ENCODE measurements around the gene THSD7A. TPM values are rescaled to one million over a fixed set of nuclear protein-coding genes. Genes with fewer than 3 reads are reported as not detected.
"Not testable (repeated sequence)": the region's sequence is repeated elsewhere in the genome, so short reads cannot be mapped to it uniquely, and the experiment has no call there.

The THSD7A gene
- total RNA-seq, 1 donor from 2014 or later, result 38.8 TPM

DNA sequence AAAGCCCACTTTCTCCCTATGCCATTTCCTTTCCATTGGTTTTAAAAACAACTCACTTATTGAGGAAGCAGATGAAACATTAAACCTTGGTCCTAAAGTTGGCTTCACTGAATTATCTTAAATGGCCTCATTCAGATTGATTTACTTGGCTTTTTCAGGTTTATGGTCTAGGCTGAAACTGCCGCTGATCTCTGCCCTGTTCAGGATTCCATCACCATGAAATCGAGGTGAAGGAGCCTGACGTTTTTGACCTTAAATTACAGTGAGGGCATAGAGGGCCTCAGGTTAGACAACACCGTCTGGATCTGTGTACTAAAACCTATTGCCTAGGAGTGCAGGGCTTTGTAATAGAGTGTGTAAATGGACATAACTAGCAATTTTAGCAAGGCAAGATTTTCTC, 383.7 kb downstream of the THSD7A start:
- no peak for DNase-seq

DNA sequence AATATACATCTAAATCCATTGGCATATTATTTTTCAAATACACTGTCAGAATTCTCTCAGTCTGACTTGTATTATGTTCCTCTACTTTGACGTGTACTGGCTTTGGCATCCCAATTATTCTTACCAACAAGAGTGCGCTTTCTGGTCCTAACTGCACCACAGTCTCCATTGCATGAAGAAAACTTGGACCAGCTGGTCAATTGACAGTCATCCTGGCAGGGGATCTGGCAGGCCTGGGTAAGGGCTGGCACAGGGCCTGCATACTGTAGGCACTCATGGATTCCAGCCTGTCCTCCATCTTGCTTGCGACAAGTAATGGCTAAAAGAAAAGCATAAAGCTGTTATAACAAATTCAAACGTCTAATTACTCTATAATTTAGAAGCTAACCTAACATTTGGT, 384.9 kb downstream of the THSD7A start:
- DNase-seq, result no peak

DNA sequence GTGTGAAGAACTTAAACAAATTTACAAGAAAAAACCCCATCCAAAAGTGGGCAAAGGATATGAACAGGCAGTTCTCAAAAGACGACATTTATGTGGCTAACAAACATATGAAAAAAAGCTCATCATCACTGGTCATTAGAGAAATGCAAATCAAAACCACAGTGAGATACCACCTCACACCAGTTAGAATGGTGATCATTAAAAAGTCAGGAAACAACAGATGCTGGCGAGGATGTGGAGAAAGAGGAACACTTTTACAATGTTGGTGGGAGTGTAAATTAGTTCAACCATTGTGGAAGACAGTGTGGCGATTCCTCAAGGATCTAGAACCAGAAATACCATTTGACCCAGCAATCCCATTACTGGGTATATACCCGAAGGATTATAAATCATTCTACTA, 388.1 kb downstream of the THSD7A start:
- not testable (repeated sequence) for DNase-seq

DNA sequence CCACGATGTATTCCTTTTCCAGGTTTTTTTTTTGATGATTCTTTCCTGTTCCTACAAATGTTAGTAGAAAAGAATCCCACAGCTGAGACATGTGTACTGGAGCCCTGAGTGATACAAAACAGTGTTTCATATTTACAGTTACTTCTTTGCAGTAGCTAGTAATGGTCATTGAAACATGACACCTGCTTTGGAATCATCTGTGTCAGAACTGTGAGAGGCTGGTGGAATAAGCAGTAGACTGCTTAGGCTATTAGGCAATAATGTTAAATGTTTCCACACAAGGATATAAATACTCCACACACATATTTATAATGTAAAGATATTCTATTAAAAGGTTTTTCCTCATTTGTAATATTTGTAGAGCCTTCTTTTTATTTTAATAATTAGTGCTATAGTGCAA, 394.0 kb downstream of the THSD7A start:
- no peak for DNase-seq

DNA sequence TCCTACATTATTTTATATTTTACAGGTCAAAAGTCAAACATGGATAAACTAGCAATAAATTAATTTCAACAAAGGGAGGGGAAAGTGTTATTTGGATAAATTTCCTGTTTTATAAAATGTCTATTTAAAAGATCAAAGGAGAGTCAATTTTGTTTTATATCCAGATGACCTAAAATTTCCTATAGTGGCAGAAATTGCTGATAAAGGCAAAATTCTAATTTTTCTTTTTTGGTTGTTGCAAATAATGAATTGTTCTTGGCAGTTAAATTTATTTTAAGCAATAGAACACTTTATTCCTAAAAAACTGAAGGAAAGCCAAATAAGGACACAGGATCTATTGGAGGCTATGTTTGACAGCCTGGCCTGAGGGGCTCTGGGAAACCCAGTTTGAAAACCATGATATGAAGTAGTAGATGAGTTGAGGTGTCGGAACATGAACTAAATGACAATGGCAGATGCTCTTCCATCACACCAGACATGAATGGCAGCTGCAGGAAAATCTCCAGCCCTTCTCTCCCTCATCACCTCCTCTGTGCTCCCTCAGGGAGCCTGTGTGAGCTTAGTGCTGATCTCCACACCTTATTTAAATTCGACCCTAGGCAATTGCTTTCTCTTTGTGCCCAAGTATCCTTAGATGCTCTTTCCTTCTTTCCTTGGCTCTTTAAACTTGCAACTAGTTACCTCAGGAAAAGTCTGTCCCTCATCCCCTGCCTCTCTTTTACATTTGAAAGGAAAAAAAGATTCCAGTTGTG, 395.0 kb downstream of the THSD7A start:
- no peak for DNase-seq

DNA sequence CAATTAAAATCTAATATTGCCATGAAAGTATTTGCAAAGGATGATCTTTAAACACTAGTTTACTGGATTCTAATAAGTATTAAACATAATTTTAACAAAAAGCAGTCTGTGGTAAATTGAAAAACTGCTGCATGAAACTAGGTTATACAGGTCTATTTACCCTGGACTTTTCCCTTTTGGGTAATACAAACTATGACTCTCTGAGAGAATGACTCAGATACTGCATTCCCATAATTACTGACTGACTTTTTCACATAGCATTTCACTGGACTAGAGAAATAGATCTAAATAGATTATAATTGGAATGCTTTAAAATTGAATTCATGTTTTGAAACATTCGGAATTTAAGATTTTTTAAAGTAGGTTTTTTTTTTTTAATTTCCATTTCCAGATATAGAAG, 395.7 kb downstream of the THSD7A start:
- DNase-seq, result no peak

DNA sequence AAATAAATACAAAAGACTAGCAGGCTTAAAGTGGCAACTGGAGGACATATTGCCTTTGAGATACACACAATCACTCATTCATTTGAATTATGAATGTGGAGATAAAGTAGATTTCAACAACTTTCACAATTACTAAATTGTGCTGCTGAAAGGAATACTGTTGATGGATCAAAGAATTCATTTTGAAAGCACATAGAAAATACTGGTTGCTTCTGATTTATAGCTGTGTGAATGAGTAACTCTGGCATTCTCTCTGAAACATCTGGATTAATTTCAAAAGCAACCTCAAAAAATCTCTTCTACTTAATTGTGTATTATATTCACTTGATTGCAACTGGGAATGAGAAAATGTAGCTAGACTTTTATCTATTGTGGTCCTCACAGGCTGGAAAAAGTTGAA, 397.6 kb downstream of the THSD7A start:
- no peak for DNase-seq

DNA sequence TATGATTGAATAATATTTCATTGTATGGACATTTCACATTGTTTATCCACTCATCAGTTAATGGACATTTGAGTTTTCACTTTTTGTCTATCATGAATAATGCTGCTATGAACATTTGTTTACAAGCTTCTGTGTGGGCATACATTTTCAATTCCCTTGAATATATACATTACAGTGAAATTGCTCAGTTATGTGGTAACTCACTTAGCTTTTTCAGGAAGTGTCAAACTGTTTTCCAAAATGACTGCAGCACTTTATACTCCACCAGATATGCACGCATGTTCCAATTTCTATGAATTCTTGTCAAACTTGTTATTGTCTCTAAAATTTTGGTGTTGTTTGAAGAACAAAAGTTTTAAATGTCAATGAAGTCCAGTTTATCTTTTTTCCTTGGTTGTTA, 401.2 kb downstream of the THSD7A start:
- DNase-seq, result no peak

DNA sequence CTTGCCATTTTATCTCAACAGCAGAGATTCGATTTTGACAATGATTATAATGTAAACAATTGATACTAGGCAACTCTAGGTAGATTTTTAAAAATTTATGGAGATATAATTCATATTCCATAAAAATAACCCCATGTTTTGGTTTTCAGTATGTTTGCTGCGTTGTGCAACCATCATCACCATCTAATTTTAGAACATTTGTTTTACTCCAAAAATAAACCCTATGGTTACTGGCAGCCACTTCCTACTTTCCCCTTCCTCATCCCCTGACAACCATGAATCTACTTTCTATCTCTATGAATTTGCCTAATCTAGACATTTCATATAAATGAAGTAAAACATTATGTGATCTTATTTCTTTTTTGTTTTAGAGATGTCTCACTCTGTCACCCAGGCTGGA, 401.9 kb downstream of the THSD7A start:
- no peak for DNase-seq

DNA sequence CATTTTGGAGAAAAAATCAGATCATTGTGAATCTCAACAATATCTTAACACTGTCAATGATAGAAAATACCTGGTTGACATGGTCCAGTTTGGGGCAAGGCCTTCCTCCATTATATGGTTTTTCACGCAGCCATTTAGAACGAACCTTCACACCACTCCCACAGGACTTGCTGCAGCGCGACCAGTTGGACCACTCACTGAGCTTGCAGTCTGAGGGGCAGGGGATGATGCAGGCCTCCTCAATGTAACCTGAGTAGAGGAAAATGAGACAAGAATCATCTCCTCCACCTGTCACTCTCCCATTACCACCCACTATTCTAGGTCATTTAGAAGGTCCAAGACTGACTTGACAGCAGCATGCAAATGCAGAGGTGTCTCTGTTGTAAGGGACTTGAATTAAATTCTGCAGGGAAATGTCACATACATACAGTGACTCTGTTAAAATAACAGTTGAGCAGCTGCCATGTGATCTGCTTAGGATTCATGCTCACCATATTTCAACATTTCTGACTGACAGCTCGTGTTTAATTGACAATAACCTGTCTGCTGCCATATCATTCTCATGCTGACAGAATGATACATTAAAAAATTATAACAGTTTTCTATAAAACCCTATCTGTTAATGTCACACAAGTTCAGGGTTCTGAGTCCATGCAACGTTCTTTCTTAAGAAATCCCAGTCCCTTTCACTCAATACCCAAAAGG, 403.0 kb downstream of the THSD7A start:
- DNase-seq, result no peak

DNA sequence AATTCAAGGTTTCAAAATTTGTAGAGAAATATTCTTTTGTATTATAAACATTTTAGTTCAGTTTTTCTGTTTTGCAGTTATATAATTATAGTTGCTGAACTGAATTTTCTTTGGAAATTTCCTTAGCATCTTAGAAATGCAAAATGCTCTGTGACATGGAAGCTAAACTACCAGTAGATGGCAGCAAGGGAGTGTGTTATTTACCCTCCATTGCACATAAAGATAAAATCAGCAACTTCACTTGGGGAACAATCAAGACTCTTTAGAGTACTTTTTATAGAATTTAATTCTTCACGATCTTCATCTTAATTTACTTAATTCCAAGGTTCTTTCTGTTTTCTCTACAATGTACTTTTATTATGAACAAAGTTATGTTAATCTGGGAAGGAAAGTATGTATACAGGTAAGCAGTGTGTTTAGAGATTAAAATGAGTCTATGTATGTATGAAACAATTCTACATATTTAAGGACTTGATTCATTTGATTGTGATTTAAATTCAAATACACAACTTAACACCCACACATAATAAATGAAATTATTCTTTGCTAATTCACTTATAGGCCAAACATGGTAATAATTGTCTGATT, 404.2 kb downstream of the THSD7A start:
- peak; percentile 89 for DNase-seq

DNA sequence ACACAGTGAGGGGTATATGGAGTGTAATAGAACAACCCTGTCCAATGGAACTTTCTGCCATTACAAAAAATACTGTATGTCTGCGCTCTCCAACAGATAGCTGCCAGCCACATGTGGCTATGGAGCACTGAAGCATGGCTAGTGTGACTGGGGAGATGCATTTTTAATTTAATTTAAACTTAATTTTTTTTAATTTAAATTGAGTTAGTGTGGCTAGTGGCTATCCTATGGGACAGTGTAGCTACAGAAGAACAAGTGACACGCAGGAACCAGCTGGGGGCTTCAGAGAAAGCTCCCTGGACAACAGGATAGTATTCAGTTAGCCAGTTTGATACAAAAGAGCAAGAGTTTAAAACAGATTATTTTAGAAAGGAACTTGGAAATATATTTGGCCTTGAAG, 408.0 kb downstream of the THSD7A start:
- no peak for DNase-seq

DNA sequence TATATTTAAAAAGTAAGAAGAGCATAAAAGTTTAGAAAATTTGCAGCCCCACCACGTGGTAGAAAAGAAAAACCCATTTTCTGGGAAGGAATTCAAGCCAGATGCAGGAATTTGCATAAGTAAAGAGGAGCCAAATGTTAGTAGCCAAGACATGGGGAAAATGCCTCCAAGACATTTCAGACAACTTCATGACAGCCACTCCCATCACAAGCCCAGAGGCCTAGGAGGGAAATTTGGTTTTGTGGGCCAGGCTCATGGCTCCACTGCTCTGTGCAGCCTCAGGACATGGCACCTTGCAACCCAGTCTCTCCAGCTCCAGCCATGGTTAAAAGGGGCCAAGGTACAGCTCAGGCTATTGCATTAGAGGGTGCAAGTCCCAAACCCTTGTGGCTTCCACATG, 411.9 kb downstream of the THSD7A start:
- DNase-seq, result no peak

DNA sequence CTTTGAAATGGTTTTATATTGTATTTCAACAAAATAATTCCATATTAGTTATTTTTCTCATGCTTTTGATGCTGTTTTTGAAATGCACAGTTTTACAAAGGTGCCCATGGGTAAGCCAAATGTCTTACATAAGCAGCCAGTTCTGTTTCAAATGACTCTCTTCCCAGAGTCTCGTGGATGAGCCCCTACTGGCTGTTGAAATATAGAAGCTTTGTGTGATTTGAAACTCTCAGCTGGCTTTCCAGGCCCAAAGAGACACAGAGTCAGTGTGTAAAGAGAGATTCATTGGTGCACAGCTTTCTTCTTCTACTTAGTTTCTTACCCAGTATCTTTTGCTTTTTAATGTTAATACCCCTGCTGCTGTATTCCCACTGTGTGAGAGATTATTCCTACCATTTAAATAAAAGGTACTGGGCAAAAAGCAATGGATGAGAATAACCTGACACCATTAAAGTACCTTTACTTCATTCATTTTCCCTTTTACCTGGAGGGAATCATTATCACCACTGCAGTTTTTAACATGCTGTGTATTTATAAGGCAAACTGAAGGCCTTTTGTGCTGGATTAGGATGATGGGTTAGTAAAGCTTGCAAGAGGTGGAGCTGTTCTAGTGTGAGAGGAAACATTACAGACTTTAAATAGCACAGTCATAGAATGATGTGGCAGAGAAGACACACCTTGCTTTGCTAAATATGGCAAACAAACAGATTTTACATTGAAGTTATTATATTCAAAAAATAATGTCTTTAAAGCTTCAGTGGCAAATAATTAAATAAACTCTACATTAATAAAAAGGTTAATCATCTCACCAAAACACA, 415.1 kb downstream of the THSD7A start:
- DNase-seq, result no peak

DNA sequence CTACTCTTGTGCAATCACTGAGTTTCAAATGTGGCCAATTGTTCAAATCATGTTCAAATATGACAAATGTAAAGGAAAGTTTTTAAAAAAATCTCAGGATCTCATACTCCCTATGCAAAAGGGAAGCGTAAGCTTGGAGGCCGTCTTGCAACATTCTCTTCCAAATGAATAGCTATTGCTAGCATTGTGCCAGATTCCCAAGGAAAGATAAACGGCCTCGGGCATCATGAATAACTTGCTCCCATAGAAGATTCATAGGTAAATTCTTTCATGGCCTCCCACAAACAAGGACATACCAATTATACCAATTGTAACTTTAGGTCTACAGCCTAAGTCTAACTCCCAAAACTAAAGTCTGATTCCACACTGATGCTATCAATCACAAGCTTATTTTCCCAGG, 416.9 kb downstream of the THSD7A start:
- no peak for DNase-seq

DNA sequence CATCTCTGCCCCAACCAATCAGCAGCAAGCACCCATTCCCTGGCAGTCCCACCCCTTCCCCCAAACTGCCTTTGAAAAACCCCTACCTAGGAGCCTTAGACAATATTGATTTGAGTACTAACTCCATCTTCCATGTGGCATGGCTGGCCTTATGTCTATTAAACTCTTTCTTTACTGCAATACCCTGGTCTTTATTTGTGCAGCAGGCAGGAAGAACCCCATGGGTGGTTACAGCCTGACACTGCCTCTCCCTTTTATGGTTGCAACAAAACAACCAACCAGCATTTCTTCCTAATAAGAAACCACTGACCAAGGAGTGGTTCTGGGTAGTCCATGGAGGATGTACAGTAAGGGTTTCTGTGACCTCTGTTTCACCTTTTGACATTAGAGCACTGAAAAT, 418.1 kb downstream of the THSD7A start:
- DNase-seq, result no peak

DNA sequence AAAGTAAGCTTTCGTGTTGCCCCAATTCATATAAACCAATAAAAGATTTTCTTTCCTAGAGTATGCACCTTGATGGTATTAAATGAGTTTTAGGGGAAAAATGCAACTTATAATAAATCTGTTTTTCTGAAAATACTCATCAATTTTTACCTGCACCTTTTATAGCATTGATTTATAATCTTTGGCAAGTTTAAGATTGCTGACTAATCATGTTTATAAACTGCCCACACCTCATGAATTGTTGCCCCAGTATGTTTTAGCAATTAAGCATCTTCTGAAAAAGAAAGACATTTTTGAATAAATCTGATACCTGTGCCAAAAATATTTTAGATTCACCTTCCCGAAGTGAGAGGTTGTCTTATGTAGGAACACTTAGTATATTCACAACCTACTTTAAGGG, 420.0 kb downstream of the THSD7A start:
- no peak for DNase-seq

DNA sequence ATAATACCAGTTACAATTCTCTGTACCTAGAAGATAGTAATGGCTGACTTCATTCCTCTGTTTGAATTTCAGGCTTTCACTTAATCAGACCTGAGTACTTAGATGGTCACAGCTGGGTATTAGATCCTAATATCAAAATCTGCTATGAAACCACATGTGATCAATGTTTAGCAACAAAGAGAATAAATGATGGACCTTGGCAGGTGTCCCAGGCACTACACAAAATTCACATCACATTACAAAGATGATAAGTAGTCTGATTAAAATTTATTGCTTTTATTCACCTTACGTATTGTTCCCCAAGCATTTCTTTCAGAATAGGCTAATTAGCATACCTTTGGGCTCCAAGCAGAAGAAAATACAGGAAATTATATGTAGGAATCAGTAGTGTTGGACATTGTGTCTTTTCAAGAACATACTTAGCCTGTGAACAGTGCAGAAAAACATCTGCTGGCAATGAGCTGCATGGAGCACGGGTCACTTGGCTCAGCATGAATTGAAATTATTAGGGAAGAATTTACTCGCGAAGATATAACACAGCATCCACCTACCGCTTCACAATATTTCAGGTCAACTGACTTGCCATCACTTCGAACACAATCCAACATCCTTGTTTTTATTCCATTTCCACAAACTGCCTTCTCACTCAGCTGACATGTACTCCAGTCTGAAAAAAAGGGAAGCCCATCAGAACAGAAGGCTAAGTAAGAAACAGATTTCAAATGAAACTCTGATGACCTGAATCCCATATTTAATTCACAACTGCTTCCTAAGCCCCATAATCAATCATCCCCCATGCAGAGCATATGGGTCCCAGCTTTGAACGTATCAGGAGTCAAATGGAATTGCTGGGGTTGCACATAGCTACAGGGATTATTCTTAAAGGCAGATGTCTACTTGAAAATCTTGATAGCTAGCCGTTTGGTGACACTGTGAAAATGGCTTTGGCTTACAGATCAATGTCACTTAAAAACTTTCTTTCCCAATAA, 421.0 kb downstream of the THSD7A start:
- no peak for DNase-seq

DNA sequence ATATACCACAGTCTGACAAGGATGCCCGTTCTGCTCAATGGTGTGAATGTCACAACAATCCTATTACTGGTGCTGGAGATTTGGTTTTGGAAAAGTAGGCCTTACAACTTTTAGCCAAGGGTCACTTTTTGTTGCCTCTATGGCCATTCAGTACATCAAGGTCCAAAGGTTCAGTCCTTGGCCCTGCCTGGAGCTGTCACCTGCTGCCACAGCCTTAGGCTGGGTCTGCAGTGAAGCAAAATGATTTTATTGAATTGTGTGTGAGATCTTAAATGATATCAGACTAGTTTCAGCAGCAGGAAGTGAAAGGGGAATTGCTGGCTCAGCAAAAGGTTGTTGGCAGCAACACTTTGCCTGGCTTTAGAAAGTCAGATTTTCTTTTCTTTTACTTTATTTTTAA, 427.6 kb downstream of the THSD7A start:
- no peak for DNase-seq

DNA sequence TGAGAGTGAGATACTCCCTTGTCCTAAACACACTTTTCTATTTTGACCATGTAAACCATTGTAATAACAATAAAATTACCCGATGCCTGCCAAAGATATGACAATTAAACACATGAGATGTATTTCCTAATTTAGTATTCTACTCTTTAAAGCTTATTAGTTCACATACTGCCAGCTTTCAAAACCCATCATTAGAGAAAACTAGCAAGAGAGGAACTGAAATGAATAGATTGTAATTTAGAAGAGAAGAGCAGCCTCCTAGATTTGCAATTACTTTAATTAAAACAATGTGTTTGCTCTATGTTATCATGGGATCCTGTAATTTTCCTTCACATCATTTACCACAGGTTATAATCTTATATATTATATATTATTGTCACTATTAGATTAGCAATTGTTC, 428.2 kb downstream of the THSD7A start:
- no peak for DNase-seq

DNA sequence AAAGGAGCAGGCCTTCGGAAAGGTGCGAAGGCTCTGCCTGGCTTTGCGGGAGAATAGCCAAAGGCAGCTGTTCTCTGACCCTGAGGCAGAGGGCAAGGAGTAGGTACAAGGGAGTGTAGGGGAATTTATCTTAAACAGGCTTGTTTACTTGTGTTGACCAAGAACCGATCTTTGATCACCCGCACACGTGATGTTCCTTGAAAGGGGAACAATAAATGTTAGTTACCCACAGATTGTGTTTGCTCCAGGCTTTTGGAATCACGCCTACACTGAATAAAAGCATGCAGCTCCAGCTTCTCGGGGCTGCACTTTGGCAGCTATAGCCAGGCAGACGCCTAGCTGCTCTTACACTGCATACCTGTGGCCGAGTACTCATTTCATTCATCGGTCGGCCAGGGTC, 437.6 kb downstream of the THSD7A start:
- DNase-seq, result no peak

DNA sequence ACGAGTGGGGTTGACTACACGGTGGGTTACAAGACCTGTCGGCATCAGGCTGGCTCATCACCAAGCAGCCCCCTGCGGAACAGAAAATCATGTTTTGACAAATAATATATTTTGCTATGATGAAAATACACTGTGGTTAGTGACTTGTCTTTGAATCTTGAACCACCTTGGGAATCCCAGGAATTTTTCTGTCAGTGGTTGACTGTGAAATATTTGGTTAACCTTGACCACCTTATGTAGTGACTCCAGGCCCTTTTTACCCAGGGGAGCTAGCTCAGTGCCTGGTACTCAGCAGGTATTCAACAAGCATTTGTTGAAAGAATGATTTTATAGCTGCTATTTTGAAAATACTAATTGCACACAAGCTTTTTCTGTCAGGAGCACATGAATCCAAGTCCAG, 452.4 kb downstream of the THSD7A start:
- no peak for DNase-seq
